K562 (cell line): Measurements from ENCODE around the gene SLC4A2. TPM values are rescaled to one million over a fixed set of nuclear protein-coding genes. Genes with fewer than 3 reads are reported as not detected.

Experiments
- CHD1 ChIP-seq: fragments of 200-600 bp; sonication (generic); IDR thresholded peaks from one replicate; pipeline ENCODE4 v1.6.1; 2012; ENCODE audit warnings: mild to moderate bottlenecking, moderate library complexity, low read length, inconsistent platforms
- FUS ChIP-seq: fragments of 200-400 bp; formaldehyde crosslinking; optimal IDR thresholded peaks from 2 replicates; pipeline ENCODE3; 2017; ENCODE audit warnings: low read depth, low read length
- HMGXB4 ChIP-seq: sonication (generic); formaldehyde crosslinking; IDR thresholded peaks from 2 replicates; pipeline ENCODE4 v1.8.1; 2023; ENCODE audit warnings: mild to moderate bottlenecking, missing genetic modification reagents
- ID3 ChIP-seq, 2 experiments: fragments of 250-450 bp in 1 of 2; fragments of 450-650 bp in 1 of 2; sonication (Bioruptor Pico) in 1 of 2; IDR thresholded peaks; 2 replicates each; pipeline versions ENCODE4 v1.6.1 to v1.8.0; 2016 to 2021; ENCODE audit warnings: mild to moderate bottlenecking in 2 of 2, moderate library complexity in 2 of 2, missing compliant biosample characterization in 1 of 2, missing genetic modification characterization in 1 of 2
- MEF2D ChIP-seq: conservative IDR thresholded peaks from 2 replicates; pipeline ENCODE4 v1.6.1; 2016; ENCODE audit warnings: low read depth, missing genetic modification characterization, missing compliant biosample characterization
- MLLT1 ChIP-seq, 2 experiments: fragments of 450-650 bp; IDR thresholded peaks; 2 replicates each; pipeline ENCODE4 v1.6.1; 2016
- OTX1 ChIP-seq: fragments of 450-650 bp; formaldehyde crosslinking; IDR thresholded peaks from 2 replicates; pipeline ENCODE4 v1.4.0; 2022; ENCODE audit warnings: mild to moderate bottlenecking
- PHF8 ChIP-seq: fragments of 200-600 bp; sonication (generic); IDR thresholded peaks from 2 replicates; pipeline ENCODE4 v1.6.1; 2012; ENCODE audit warnings: mixed run types, mild to moderate bottlenecking, inconsistent platforms, low read length, moderate library complexity, borderline replicate concordance
- POU5F1 ChIP-seq: fragments of 150-350 bp; IDR thresholded peaks from 2 replicates; pipeline ENCODE4 v1.6.1; 2014; ENCODE audit warnings: borderline replicate concordance, low read length, low read depth, mild to moderate bottlenecking; ENCODE audit not compliant: partially characterized antibody
- RB1 ChIP-seq: fragments of 450-650 bp; IDR thresholded peaks from 2 replicates; pipeline ENCODE4 v1.6.1; 2017; ENCODE audit warnings: low read depth, mild to moderate bottlenecking
- SLC30A9 ChIP-seq: fragments of 250-450 bp; sonication (Bioruptor Pico); IDR thresholded peaks from 2 replicates; pipeline ENCODE4 v1.8.0; 2022; ENCODE audit warnings: mild to moderate bottlenecking, moderate library complexity
- SMAD4 ChIP-seq: fragments of 250-450 bp; sonication (Bioruptor Pico); conservative IDR thresholded peaks from 2 replicates; pipeline ENCODE4 v1.8.0; 2021; ENCODE audit warnings: inconsistent platforms, mild to moderate bottlenecking, moderate library complexity
- SREBF1 ChIP-seq: fragments of 150-350 bp; IDR thresholded peaks from 2 replicates; pipeline ENCODE4 v1.6.1; 2014; ENCODE audit warnings: antibody characterized with exemption, low read depth, low read length, borderline replicate concordance
- SRSF9 ChIP-seq: fragments of 200-400 bp; formaldehyde crosslinking; IDR thresholded peaks from 2 replicates; pipeline ENCODE4 v1.6.1; 2017; ENCODE audit warnings: low read depth, low read length, borderline replicate concordance
- TARDBP ChIP-seq: fragments of 450-650 bp; IDR thresholded peaks from 2 replicates; pipeline ENCODE4 v1.6.1; 2016
- YY1 ChIP-seq, 3 experiments: IDR thresholded peaks; 2 replicates each; pipeline ENCODE4 v1.6.1; 2011; ENCODE audit warnings: low read length in 2 of 3, mild to moderate bottlenecking in 2 of 3, moderate library complexity in 2 of 3, borderline replicate concordance in 1 of 3, control low read depth in 1 of 3, low read depth in 1 of 3; ENCODE audit not compliant: insufficient read depth in 3 of 3, insufficient replicate concordance in 2 of 3, control insufficient read depth in 1 of 3, insufficient read length in 1 of 3; ENCODE audit errors: extremely low read depth in 1 of 3
- ZNF175 ChIP-seq: fragments of 200-800 bp; sonication (Bioruptor generic); IDR thresholded peaks from 2 replicates; pipeline ENCODE4 v1.6.1; 2016; ENCODE audit warnings: low read depth, mild to moderate bottlenecking, missing genetic modification characterization, missing compliant biosample characterization
- ZNF253 ChIP-seq: fragments of 250-450 bp; sonication (Bioruptor Pico); conservative IDR thresholded peaks from 2 replicates; pipeline ENCODE4 v1.6.1; 2021; ENCODE audit warnings: mild to moderate bottlenecking
- polyA plus RNA-seq, 8 experiments: library from polyadenylated mRNA; depleted of rRNA in 4 of 8; stranded (reverse) in 5 of 8; unstranded in 3 of 8; fragments of >200 nt; fragmentation: Nextera tagmentation in 2 of 8; fragmentation: Illumina TruSeq in 1 of 8; extraction: Ambion mirVana in 2 of 8; extraction: Trizol in 1 of 8; gene quantifications; 2 replicates each; pipeline versions ENCODE4 v1.2.1 to v1.2.3, GENCODE V29; 2011 to 2014; ENCODE audit warnings: inconsistent platforms in 1 of 8, missing spikeins in 1 of 8
- total RNA-seq, 7 experiments: library from RNA; depleted of rRNA in 6 of 7; stranded (reverse); fragments of >200 nt in 6 of 7; fragmentation: Illumina TruSeq in 2 of 7; extraction: Trizol in 2 of 7; gene quantifications; 2 replicates each; pipeline versions ENCODE4 v1.2.1 to v1.2.3, GENCODE V29; 2011 to 2021; ENCODE audit warnings: low replicate concordance in 1 of 7
- TF ChIP-seq, protein P1 (sequence below): fragments of 250-450 bp; sonication (Bioruptor Pico); IDR thresholded peaks from 2 replicates; pipeline ENCODE4 v1.8.0; 2022; ENCODE audit warnings: moderate library complexity, mild to moderate bottlenecking, inconsistent platforms

The SLC4A2 gene
- total and polyA plus RNA-seq, 9 of the 15 experiments (the other 6 are each of a cell fraction or from before 2014, with no cell fraction given), result 11.4 to 375 (median 130) TPM

DNA sequence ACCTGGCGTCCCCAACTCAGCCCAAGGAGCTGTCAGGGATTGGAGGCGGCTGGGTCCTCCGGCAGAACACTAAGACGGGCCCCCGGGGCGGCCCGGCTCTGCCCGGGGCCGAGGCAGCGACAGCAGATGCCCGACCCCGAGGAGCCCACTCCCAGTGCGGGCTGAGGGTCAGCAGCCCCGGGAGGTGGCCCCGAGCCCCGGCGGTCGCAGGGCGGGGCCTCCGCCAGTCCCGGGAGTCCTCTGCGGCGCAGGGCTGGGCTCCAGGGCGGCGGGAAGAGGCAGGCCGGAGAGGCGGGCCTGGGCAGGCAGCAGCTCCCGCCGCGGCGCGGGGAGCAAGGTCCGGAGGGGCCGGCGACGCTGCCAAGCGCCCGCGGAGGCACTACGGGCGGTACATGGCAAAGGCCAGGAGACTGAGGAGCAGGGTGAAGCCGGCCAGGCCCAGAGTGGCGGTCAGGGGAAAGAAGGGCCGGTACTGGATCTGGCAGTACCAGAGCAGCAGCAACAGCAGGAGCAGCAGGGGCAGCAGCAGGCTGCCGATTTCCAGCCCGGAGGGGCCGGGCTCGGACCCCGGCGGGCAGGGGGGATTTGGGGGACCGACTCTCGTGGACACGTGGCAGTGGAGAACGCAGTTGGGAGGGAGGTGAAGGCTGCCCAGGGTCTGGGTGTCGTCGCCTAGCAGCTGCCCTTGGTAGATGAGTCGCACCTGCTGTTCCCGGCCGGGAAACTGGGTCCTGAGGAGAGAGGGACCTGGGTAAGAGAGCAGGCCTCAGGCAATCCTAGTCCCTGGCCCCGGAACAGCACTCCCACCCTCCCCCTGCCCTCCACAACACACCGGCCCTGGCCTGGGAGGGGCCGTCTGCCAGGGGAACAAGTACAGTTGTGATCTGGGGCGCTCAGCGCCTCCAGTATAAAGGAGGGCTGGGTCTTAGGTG, 22.0 kb downstream of the SLC4A2 start (continued):
- TF ChIP-seq HMGXB4 (CRISPR knock-in tag) (no peak), PHF8 (peak; percentile 39; the same call in 1 of the 2 replicates), CHD1 (peak; percentile 95), SRSF9 (no peak), POU5F1 (peak; percentile 43), MLLT1 (IDR thresholded peaks at IDR 0.05) (peak in 1 of 2 experiments; percentile 38; a peak in 1 of 4 replicates), OTX1 (CRISPR knock-in tag) (peak; percentile 72; the same call in 1 of the 2 replicates), RB1 (peak; percentile 55), MEF2D (tag) (no peak), ZNF175 (CRISPR knock-in tag) (peak; percentile 36; the same call in 1 of the 2 replicates), YY1 (IDR thresholded peaks at IDR 0.05; ENCODE audit: borderline replicate concordance in 1 of 3, control insufficient read depth in 1 of 3, extremely low read depth in 1 of 3, insufficient read depth in 3 of 3, insufficient read length in 1 of 3, insufficient replicate concordance in 2 of 3, low read depth in 1 of 3, low read length in 2 of 3) (peak in 1 of 3 experiments; percentile 28), TARDBP (peak; percentile 12; the same call in 1 of the 2 replicates), SLC30A9 (CRISPR knock-in tag) (0 out of 2 replicates have a peak, but pooled peaks have one; percentile 45), SREBF1 (0 out of 2 replicates have a peak, but pooled peaks have one; percentile 11), FUS (peak; percentile 60), ZNF253 (CRISPR knock-in tag) (0 out of 2 replicates have a peak, but pooled peaks have one; percentile 51), ID3 (CRISPR knock-in tag; IDR thresholded peaks at IDR 0.05) (0 out of 2 replicates have a peak, but pooled peaks have one; percentile 24), ID3 (tag; IDR thresholded peaks at IDR 0.05) (no peak), SMAD4 (CRISPR knock-in tag) (no peak)
- TF ChIP-seq, protein P1, sequence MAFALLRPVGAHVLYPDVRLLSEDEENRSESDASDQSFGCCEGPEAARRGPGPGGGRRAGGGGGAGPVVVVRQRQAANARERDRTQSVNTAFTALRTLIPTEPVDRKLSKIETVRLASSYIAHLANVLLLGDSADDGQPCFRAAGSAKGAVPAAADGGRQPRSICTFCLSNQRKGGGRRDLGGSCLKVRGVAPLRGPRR (CRISPR knock-in tag), result peak; percentile 48; the same call in 1 of the 2 replicates
